GM18951 (cell line): ENCODE results near the gene ARVCF.

Experiments
- POLR2A ChIP-seq: IDR thresholded peaks from 4 replicates; pipeline ENCODE4 v1.6.1; 2011; ENCODE audit warnings: mild to moderate bottlenecking; ENCODE audit not compliant: insufficient read length, insufficient read depth; ENCODE audit errors: extremely low read depth
- in situ Hi-C: fragments of 300-500 bp; cut with MboI; formaldehyde crosslinking; loops from one replicate; pipeline ENCODE4 v1.12.0; 2022; ENCODE audit warnings: low sequenced_read_pairs, mixed read lengths, inconsistent platforms; ENCODE audit not compliant: unreplicated experiment

ARVCF gene

GRCh38 chr22:20040327-20041200 is 23.9 kb upstream of the ARVCF start:
- in situ Hi-C loops: no loop called here
- TF ChIP-seq POLR2A: no peak

GRCh38 chr22:20039683-20040325 is 23.2 kb upstream of the ARVCF start:
- TF ChIP-seq POLR2A: no peak
- in situ Hi-C loops: no loop called here

DNA sequence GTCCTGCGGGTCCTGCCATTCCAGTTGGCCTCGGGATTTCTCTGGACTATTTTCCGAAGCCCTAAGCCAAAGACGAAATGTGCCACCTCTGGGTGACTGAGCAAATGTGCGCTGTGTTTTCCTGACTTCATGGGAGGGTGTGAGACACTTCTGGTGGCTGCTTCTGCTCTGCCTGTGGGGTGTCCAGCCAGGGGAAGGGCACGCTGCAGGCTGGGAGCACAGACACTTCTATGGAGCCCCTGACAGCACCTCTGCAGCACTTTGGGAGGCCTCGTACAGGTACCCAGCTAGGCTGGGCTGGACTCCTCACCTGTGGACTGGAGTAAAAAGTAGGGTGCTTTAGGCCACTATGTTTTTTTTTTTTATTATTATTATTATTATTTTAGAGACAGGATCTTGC is 22.0 kb upstream of the ARVCF start:
- TF ChIP-seq POLR2A: no peak
- in situ Hi-C loops: no loop called here

GRCh38 chr22:20037419-20037818 is 20.8 kb upstream of the ARVCF start:
- no peak for TF ChIP-seq POLR2A
- in situ Hi-C loops: no loop called here

DNA sequence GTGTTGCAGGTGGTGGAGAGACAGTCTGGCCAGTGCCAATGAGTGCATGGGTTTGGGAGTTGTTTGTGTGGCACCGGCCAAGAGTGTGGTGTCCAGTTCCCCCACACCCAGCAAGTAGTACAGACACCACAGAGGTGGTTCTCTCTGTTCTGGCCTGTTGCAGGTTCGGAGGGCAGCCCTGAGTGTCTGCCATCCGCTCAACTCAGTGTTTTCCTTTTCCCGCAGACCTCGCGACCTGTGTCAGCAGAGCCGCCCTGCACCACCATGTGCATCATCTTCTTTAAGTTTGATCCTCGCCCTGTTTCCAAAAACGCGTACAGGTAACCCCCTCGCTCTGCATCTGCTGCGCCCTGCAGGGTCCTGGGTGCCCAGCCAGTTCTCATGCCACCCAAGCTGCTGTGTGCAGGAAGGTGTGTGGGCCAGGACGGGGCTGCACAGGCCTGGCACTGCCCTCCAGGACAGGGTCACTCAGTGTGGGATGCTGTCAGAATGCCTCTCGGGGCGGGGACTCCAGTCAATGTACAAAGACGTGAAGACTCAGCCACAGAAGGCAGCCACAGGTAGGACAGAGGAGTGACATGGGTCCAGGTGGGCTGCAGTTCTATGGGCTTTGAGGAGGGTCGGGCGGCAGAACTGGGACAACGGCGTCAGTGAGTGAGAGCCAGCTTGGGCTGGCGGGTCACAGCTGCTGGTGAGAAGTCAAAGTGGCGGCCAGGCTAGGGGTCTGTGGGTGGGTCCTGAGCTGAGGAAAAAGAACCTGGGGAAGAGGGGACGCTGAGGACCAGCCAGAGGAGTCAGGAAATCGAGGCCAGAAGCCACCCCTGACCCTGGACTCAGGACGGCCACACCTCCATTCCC is 20.1 kb upstream of the ARVCF start:
- TF ChIP-seq POLR2A: no peak
- in situ Hi-C loops: no loop called here

DNA sequence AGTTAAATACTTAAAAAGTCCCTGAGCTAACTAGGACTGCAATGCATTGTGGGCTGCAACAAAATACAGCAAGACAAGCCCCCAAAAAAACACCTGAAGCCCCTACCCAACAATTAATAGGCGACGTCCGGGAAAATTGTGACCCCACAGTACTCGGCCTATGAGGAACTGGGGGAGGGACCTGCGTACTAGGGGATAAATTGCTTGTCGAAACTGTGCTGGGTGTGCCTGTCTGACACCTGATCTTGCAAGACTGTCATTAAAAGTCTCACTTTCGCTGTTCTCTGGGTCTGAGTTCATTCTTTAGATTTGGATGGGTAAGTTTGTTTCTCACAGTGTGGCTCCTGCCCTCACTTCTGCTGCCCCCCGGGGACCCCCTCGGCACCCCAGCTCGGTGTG is 19.5 kb upstream of the ARVCF start:
- in situ Hi-C loops: no loop called here
- no peak for TF ChIP-seq POLR2A

DNA sequence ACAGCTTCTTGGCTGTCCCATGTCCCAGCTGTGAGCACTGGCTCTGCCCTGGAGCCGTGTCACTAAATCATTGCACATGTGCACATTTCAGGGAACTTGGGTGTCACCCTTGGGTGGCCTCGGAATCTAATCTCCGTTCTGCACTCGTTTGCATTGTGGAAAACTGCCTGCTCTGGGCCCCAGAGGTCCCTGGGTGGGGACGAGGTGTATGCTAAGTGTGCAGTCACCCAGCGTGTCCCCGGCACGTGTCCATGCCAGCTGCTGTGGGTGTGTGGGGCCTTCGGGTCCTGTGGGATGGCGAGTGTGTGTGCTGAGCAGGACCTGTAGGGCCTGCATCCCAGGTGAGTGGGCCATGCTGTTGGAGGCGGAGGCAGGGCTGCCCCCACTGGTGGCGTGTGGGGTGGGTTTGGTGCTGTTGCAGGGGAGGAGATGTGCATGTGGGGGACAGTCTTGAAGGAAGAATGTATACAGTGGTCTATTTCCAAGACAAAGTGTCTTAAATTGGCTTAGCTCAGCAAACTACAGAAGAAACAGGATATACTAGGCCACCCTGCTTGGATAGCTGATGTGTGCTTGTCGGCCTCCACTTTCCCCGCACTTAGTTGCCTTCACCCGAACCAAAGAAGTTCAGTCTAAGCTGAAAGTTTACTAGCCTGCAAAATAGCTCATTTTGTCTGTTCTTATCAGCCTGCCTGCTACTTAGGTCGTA is 18.9 kb upstream of the ARVCF start:
- no peak for TF ChIP-seq POLR2A
- in situ Hi-C loops: no loop called here

DNA sequence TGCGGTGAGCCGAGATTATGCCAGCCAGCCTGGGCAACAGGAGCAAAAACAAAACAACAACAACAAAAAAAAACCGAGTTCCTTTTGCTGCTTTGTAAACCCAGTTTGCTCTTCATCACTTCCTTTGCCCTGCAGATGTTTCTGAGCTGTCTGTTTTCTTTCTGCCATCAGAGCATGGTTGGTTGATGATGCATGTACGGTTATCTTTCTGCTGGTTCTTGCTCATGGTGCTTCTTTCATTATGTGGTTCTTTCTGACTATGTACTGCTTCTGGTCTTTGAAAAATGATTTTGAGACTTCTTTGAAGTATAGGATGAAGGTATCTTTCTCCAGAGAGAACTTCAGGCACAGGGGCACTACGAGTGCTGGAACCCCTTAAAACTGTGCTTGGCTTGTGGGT is 17.5 kb upstream of the ARVCF start:
- in situ Hi-C loops: no loop called here
- no peak for TF ChIP-seq POLR2A

- no peak for TF ChIP-seq POLR2A
- in situ Hi-C loops: no loop called here
Measured at GRCh38 chr22:20033045-20033706, 16.6 kb upstream of the ARVCF start.

GRCh38 chr22:20032407-20032991 is 15.9 kb upstream of the ARVCF start:
- no peak for TF ChIP-seq POLR2A

DNA sequence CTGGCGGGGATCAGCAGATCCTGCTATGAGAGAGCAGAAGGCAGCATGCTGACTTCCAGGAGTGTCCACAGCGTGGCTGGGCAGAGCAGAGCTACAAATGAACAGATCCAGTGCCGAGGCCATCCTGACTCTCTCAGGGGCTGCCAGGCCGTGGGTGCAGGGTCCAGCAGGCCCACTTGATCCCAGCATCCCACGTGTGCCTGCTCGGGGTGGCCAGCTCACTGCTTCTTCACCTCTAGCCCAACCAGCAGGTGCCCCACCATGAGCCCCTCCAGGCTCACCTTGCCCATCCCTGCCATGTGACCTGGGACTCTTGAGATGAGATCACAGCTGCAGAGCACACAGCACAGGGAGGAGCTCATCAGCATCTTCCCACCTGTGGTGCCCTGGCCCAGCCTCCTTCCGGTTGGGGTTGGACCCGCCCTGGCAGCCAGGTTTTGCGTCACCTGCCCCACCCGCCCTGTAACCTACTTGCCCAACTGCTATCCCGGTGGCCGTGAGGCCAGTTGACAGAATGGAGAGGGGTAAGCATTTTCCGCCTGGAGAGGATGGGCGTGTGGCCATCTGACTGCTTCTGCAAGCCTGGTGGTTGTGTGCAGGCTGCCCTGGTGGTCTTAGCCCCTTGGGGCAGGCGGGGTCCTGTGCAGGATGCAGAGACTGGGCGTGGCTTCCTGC is 15.2 kb upstream of the ARVCF start:
- in situ Hi-C loops: no loop called here

More at GRCh38 chr22:20032407-20032991, 15.9 kb upstream of the ARVCF start:
- in situ Hi-C loops: no loop called here

GRCh38 chr22:20029550-20030225 is 13.1 kb upstream of the ARVCF start:
- in situ Hi-C loops: no loop called here
- no peak for TF ChIP-seq POLR2A

More for the DNA sequence above, 15.2 kb upstream of the ARVCF start:
- TF ChIP-seq POLR2A: no peak
